Stimulated activated CD4-positive, alpha-beta T cell treated with anti-CD3 and anti-CD28 coated beads, Interleukin-2, amount 100 ng/mL, for 48 hours (primary cell): ENCODE data around the gene GSTCD.
"Not testable (repeated sequence)": the region's sequence is repeated elsewhere in the genome, so short reads cannot be mapped to it uniquely, and the experiment has no call there.

ENCODE experiments used
- DNase-seq, 2 donors: peaks; one replicate each; pipeline ENCODE4 v3.0.0-alpha.2; 2020

Gene GSTCD

DNA sequence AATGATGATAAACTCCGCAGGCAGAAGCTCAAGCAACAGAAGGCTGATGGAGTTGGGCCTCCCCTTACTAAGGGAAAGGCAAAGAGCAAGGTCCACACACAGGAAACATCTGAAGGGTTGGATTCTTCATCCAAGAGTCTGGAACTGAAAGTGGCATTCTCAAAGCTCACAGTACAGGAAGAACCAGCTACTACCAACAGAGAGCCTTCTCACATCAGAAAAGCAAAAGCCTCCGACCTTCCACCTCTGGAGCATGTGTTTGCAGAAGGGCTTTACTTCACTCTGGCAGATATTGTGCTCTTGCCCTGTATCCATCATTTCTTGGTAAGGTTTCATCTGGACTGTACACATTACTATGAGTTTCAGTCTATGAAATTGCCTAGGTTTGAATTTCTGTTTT, 10.6 kb downstream of the GSTCD start:
- DNase-seq: no peak

- no peak for DNase-seq
Observed at GRCh38 chr4:105725623-105726022, 17.0 kb downstream of the GSTCD start.

DNA sequence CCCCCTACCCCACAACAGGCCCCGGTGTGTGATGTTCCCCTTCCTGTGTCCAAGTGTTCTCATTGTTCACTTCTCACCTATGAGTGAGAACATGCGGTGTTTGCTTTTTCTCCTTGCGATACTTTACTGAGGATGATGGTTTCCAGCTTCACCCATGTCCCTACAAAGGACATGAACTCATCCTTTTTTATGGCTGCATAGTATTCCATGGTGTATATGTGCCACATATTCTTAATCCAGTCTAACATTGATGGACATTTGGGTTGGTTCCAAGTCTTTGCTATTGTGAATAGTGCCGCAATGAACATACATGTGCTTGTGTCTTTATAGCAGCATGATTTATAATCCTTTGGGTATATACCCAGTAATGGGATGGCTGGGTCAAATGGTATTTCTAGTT, 21.3 kb downstream of the GSTCD start:
- DNase-seq: not testable (repeated sequence)

DNA sequence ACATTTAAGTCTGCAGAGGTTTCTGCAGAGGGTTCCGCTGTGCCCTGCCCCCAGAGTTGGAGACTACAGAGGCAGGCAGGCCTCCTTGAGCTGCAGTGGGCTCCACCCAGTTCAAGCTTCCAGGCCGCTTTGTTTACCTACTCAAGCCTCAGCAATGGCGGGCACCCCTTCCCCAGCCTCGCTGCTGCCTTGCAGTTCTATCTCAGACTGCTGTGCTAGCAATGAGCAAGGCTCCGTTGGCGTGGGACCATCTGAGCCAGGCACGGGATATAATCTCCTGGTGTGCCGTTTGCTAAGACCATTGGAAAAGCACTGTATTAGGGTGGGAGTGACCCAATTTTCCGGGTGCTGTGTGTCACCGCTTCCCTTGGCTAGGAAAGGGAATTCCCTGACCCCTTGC, 26.6 kb downstream of the GSTCD start:
- DNase-seq: not testable (repeated sequence)

DNA sequence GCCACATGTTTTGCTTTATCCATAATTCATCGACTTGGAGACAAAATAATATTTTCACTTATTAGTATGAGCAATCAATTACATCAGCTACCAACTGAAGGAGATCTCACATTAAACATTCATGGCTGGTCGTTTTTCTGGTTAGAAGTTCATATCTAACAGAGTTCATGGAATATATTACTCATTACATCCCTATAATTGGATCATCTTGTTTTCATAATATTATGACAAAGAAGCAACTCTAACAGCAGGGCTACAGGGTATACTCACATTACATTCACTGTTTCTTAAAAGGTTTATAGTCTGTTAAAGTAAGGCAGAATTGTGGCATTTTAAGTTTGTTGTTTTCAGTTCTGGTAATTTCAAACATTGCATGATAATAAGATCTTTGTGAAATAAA, 33.0 kb downstream of the GSTCD start:
- no peak for DNase-seq

DNA sequence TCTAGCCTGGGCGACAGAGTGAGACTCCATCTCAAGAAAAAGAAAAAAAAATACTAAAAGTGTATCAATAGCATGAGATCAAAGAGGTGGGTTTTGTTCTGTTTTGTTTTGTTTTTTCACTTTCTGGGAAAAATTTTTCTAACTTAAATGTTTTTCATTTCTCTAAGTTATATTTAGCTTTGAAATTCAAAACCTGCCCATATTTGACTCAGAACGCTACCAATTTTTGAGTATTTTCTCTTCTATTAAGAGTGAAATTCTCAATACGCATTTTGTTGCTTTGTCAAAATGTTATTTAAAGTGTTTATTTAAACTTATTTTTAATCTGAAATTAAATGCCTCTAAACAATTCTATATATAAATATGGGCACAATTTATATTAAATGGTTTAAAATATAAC, 39.6 kb downstream of the GSTCD start:
- no peak for DNase-seq

GRCh38 chr4:105751718-105752299, 43.2 kb downstream of the GSTCD start:
- no peak for DNase-seq

DNA sequence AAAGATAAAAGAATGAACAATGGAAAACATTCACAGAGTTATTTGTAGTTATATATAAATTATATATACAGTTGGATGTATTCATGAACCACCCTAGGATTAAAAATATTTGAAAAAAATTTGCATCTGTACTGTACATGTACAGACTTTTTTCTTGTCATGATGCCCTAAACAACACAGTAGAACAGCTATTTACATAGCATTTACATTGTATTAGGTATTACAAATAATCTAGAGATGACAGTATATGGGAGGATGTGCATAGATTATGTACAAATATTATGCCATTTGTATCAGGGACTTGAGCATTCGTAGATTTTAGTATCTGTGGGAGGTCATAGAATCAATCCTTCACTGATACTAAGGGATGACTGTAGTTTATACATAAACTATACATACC, 44.8 kb downstream of the GSTCD start:
- DNase-seq: no peak

DNA sequence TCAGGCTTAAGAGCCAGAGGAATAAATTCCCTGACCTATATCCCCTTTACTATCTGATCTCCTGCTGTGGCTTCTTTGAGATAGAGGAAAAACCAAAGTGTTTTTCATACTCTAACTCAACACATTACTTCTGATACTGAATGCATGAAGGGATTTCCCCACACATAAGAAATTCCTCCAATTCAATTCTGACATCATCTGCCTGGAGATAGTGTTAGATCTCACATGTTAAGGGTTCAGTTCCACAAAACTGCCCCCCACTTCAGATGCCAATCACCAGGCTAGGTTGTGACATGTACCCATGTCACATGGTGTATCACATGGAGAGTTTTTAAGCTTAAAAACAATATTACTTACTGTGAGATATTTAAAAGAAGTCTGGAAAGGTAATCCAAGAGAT, 46.8 kb downstream of the GSTCD start:
- no peak for DNase-seq

DNA sequence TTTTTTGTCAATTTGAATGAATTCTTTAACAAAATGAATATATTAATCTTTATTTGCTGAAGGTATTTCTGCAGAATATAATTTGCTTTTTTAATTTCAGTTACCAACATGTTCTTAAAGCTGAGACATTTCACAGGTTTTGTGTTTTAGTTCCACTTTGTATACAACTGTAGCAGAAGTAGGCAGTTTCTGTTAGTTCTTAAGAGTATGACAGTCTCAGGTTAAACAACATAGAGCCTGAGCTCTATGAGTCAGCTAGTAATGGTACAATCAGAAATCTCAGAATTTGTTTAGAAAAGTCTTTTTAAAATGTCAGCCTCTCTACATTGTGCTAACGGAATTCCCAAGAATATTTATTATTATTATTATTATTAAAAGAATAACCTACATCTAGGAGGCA, 50.4 kb downstream of the GSTCD start:
- DNase-seq: no peak

- no peak for DNase-seq
Observed at GRCh38 chr4:105765690-105766407, 57.3 kb downstream of the GSTCD start.

GRCh38 chr4:105767579-105767978, 59.0 kb downstream of the GSTCD start:
- no peak for DNase-seq

DNA sequence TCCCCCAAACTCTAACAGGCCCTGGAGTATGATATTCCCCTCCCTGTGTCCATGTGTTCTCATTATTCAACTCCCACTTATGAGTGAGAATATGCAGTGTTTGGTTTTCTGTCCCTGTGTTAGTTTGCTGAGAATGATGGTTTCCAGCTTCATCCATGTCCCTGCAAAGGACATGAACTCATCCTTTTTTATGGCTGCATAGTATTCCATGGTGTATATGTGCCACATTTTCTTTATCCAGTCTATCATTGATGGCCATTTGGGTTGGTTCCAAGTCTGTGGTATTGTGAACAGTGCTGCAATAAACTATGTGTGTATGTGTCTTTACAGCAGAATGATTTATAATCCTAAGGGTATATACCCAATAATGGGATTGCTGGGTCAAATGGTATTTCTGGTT, 61.9 kb downstream of the GSTCD start:
- DNase-seq: not testable (repeated sequence)

DNA sequence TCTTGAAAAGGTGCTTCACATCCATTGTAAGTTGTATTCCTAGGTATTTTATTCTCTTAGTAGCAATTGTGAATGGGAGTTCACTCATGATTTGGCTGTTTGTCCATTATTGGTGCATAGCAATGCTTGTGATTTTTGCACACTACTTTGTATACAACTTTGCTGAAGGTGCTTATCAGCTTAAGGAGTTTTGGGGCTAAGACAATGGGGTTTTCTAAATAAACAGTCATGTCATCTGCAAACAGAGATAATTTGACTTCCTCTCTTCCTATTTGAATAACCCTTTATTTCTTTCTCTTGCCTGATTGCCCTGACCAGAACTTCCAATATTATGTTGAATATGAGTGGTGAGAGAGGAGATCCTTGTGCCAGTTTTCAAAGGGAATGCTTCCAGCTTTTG, 63.5 kb downstream of the GSTCD start:
- DNase-seq: not testable (repeated sequence)

DNA sequence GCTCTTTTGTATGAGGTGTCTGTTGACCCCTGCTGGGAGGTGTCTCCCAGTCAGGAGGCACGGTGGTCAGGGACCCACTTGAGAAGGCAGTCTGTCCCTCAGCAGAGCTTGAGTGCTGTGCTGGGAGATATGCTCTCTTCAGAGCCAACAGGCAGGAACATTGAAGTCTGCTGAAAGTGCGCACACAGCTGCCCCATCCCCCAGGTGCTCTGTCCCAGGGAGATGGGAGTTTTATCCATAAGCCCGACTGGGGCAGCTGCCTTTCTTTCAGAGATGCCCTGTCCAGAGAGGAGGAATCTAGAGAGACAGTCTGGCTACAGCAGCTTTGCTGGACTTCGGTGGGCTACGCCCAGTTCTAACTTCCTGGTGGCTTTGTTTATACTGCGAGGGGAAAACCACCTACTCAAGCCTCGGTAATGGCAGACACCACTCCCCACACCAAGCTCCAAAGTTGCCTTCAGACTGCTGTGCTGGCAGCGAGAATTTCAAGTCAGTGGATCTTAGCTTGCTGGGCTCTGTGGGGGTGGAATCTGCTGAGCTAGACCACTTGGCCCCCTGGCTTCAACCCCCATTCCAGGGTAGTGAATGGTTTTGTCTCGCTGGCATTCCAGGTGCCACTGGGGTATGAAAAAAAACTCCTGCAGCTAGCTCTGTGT, 67.3 kb downstream of the GSTCD start:
- not testable (repeated sequence) for DNase-seq

GRCh38 chr4:105780176-105780575, 71.6 kb downstream of the GSTCD start:
- no peak for DNase-seq

- no peak for DNase-seq
Observed at GRCh38 chr4:105784761-105785160, 76.2 kb downstream of the GSTCD start.

- DNase-seq: no peak
Observed at GRCh38 chr4:105785792-105786191, 77.2 kb downstream of the GSTCD start.

DNA sequence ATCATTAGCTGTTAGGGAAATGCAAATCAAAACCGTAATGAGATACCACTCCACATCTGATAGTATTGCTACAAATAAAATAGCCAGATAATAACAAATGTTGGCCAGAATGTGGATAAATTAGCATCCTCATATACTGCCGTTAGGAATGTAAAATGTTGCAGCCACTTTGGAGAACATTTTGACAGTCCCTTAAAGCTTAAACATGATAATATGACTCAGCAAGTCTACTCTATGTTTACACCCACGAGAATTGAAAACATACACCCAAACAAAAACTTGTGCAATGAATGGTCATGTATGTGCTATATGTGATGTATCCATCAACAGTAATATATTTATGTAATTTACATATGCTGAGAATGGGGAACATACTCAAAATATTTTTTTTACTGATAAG, 78.2 kb downstream of the GSTCD start:
- DNase-seq: no peak

- no peak for DNase-seq
Observed at GRCh38 chr4:105797225-105797624, 88.6 kb downstream of the GSTCD start.

- no peak for DNase-seq
Observed at GRCh38 chr4:105805501-105806120, 97.0 kb downstream of the GSTCD start.

- DNase-seq: no peak
Observed at GRCh38 chr4:105807496-105807895, 98.9 kb downstream of the GSTCD start.

DNA sequence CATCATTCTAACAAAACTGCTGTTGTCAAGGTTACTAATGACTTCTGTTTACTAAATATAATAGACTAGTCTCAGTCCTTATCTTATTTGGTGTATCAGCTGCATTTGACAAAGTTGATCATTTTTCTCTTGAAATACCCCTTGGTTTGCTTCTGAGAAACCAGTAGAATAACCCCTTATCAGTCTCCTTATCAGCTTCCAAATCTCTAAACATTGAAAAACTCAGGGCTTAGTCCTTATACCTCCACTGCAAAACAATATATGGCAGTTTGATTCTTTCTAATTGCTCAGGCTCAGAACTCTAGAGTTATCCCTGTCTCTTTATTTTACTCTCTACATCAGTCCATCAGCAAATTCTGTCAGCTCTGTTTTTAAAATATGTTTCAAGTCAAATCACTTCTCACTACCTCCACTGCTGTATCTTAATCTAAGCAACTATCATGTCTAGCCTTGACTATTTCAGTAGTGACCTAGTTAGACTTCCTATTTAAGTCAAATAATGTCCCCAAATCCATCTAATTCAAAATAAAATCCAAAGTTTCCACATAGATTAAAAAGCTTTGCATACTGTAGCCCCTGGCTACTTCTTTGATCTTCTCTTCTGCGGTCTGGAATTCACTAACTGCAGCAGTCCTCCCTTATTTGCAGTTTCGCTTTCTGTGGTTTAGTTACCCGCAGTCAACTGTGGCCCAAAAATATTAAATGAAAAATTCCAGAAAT, 99.6 kb downstream of the GSTCD start:
- no peak for DNase-seq

- DNase-seq: no peak
Observed at GRCh38 chr4:105808750-105809041, 100.1 kb downstream of the GSTCD start.
